Activated T-helper 17 cell treated with anti-CD3 and anti-CD28 coated beads, Interleukin-2, amount 50 U/mL, for 72 hours (primary cell): ENCODE data around the gene SPEM3. TPM values are rescaled to one million over a fixed set of nuclear protein-coding genes. Genes with fewer than 3 reads are reported as not detected.

Experiments
- ATAC-seq: fragments of 150-1000 bp; cut with Tn5 transposase; replicated peaks from 2 replicates; pipeline ENCODE4 v1.10.0; 2021; ENCODE audit warnings: mild to moderate bottlenecking, moderate library complexity
- H3K27ac Mint-ChIP-seq: one replicate; pipeline ENCODE4 v1.8.0; 2022; ENCODE audit warnings: mixed read lengths
- H3K27me3 Mint-ChIP-seq: one replicate; pipeline ENCODE4 v1.8.0; 2022; ENCODE audit warnings: mixed read lengths
- H3K36me3 Mint-ChIP-seq: one replicate; pipeline ENCODE4 v1.8.0; 2022; ENCODE audit warnings: low read depth, mild to moderate bottlenecking, mixed read lengths
- H3K4me1 Mint-ChIP-seq: one replicate; pipeline ENCODE4 v1.8.0; 2022; ENCODE audit warnings: mixed read lengths
- H3K4me3 Mint-ChIP-seq: one replicate; pipeline ENCODE4 v1.8.0; 2022; ENCODE audit warnings: mild to moderate bottlenecking, mixed read lengths
- H3K9me3 Mint-ChIP-seq: one replicate; pipeline ENCODE4 v1.8.0; 2022; ENCODE audit warnings: mixed read lengths
- total RNA-seq, 2 donors: library from RNA; stranded (reverse); gene quantifications; one replicate each; pipeline ENCODE4 v1.2.3, GENCODE V29; 2022

Gene SPEM3
- total RNA-seq, 2 donors from 2014 or later: not detected

- no peak within 1 kb of the TSS for H3K27ac Mint-ChIP-seq
- no peaks in the 10 kb centered on the region for H3K27me3 Mint-ChIP-seq
- no peaks in the 10 kb centered on the region for H3K9me3 Mint-ChIP-seq
- no peaks in the 10 kb centered on the region for H3K36me3 Mint-ChIP-seq
- no peaks in the 10 kb centered on the region for H3K4me1 Mint-ChIP-seq
- ATAC-seq: no peak
- no peak within 1 kb of the TSS for H3K4me3 Mint-ChIP-seq
Measured at GRCh38 chr17:7425316-7425715, 3.3 kb upstream of the SPEM3 start, which contains the start of gene SPEM2. Gene SPEM2, plus strand, starts transcription at chr17:7425616. Its CDS starts 73 bp downstream, at chr17:7425689.

- H3K27me3 Mint-ChIP-seq: no peaks in the 10 kb centered on the region
- no peaks in the 10 kb centered on the region for H3K9me3 Mint-ChIP-seq
- no peak for ATAC-seq
- no peaks in the 10 kb centered on the region for H3K36me3 Mint-ChIP-seq
- no peaks in the 10 kb centered on the region for H3K4me1 Mint-ChIP-seq
- H3K4me3 Mint-ChIP-seq: no peak overlapping the region
- H3K27ac Mint-ChIP-seq: no peak overlapping the region
Measured at GRCh38 chr17:7425756-7426155, 2.9 kb upstream of the SPEM3 start.

- Mint-ChIP-seq H3K4me3 (no peak overlapping the region), H3K27me3 (no peaks in the 10 kb centered on the region), H3K9me3 (no peaks in the 10 kb centered on the region), H3K36me3 (no peaks in the 10 kb centered on the region), H3K4me1 (no peaks in the 10 kb centered on the region), H3K27ac (no peak overlapping the region)
- no peak for ATAC-seq
Measured at GRCh38 chr17:7426203-7426863, 2.3 kb upstream of the SPEM3 start.

DNA sequence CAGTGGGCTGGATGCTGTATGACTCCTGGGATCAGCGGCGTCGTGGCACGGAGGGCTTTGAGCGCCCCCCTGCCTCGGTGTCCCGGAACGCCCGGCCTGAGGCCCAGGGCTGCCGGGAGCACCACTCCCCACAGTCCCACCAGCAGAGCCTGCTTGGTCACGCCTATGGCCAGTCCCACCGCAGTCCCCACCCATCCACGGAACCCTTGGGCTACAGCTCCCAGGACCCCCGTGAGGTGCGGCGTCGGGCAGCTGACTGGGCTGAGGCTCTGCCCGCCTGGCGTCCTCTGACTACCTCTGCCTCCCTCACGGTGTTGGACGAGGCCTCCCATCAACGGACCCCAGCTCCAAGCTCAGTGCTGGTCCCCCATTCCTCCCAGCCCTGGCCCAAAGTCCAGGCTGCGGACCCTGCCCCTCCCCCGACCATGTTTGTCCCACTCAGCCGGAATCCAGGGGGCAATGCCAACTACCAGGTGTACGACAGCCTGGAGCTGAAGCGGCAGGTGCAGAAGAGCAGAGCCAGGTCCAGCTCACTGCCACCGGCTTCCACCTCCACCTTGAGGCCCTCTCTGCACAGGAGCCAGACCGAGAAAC is 1.7 kb upstream of the SPEM3 start:
- H3K4me3 Mint-ChIP-seq: no peak overlapping the region
- ATAC-seq: no peak
- no peaks in the 10 kb centered on the region for H3K36me3 Mint-ChIP-seq
- no peaks in the 10 kb centered on the region for H3K9me3 Mint-ChIP-seq
- H3K27me3 Mint-ChIP-seq: no peaks in the 10 kb centered on the region
- H3K4me1 Mint-ChIP-seq: no peaks in the 10 kb centered on the region
- H3K27ac Mint-ChIP-seq: no peak overlapping the region

DNA sequence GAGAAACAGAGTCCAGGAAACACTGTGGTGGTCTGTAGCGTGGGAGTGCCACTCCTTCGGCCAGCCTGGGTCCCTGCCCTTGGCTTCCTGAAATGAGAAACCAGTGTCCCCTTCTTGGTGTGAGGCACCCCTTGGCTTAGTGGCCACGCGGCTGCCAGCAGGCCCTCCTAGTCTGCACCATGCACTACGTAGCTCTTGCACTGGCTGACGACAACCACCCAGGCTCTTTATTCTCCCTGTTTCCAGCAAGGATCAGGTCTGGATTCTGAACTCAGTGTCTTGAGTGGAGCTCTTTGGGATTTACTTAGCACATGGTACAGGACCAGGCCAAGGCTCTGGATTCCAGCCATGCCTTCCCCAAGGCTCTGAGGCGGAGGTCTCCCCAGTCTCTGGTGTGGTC is 1.1 kb upstream of the SPEM3 start:
- H3K4me3 Mint-ChIP-seq: no peak overlapping the region
- H3K27ac Mint-ChIP-seq: no peak overlapping the region
- no peaks in the 10 kb centered on the region for H3K27me3 Mint-ChIP-seq
- H3K36me3 Mint-ChIP-seq: no peaks in the 10 kb centered on the region
- no peaks in the 10 kb centered on the region for H3K4me1 Mint-ChIP-seq
- ATAC-seq: no peak
- H3K9me3 Mint-ChIP-seq: no peaks in the 10 kb centered on the region

GRCh38 chr17:7429722-7430121 is 1.1 kb downstream of the SPEM3 start:
- no peaks in the 10 kb centered on the region for H3K27me3 Mint-ChIP-seq
- no peak overlapping the region for H3K4me3 Mint-ChIP-seq
- H3K27ac Mint-ChIP-seq: no peak overlapping the region
- ATAC-seq: no peak
- no peaks in the 10 kb centered on the region for H3K4me1 Mint-ChIP-seq
- H3K9me3 Mint-ChIP-seq: no peaks in the 10 kb centered on the region
- H3K36me3 Mint-ChIP-seq: no peaks in the 10 kb centered on the region

DNA sequence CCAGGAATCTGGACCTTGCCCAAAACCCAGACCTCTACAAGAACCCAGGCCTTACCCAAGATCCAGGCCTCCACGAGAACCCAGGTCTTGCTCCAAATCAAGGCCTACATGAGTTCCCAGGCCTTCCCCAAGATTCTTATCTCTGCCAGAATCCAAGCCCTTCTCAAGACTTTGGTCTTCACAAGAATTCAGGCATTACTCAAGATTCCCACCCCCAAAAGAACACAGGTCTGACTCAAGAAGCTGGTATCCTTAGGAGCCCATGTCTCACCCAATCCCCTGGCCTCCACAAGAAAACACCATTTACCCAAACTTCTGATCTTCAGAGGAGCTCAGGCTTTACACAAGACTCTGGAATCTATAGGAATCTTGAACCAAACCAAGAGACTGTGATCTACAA is 2.6 kb downstream of the SPEM3 start:
- ATAC-seq: no peak
- Mint-ChIP-seq H3K4me1 (no peaks in the 10 kb centered on the region), H3K9me3 (no peaks in the 10 kb centered on the region), H3K27me3 (no peaks in the 10 kb centered on the region), H3K4me3 (no peak overlapping the region), H3K36me3 (peaks cover 9% of the 10 kb centered on the region), H3K27ac (peak overlapping the region; percentile 13)

GRCh38 chr17:7432296-7432695 is 3.6 kb downstream of the SPEM3 start:
- peaks cover 18% of the 10 kb centered on the region for H3K36me3 Mint-ChIP-seq
- no peaks in the 10 kb centered on the region for H3K9me3 Mint-ChIP-seq
- H3K4me3 Mint-ChIP-seq: no peak overlapping the region
- no peaks in the 10 kb centered on the region for H3K27me3 Mint-ChIP-seq
- no peak overlapping the region for H3K27ac Mint-ChIP-seq
- no peak for ATAC-seq
- no peaks in the 10 kb centered on the region for H3K4me1 Mint-ChIP-seq

DNA sequence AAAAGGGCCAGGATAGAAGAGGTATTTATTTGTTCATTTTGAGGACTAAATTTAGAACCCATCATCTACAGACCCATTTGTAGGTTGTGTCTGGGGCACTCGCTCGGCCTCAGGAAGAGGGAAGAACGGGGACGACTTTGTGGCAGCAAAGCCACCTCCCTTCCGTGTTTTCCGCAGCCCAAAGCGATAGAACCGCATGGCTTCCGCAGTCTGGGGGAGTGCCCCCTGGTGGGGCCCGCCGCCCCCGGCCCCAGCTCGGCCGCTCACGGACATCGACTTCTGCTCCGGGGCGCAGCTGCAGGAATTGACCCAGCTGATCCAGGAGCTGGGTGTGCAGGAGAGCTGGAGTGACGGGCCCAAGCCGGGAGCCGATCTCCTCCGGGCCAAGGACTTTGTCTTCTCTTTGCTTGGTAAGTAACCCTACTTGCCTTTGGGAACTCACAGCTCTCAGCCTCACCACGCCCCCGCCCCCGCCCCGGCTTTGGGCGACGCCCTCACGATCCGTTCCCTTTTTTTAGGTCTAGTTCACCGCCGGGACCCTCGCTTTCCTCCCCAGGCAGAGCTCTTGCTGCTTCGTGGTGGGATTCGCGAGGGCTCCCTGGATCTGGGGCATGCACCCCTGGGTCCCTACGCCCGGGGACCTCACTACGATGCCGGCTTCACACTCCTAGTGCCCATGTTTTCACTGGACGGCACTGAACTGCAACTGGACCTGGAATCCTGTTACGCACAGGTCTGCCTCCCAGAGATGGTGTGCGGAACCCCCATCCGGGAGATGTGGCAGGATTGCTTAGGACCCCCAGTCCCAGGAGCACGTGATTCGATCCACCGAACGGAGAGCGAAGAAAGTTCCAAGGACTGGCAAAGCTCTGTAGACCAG is 7.3 kb downstream of the SPEM3 start:
- Mint-ChIP-seq H3K27me3 (peaks cover 13% of the 10 kb centered on the region), H3K4me1 (peaks cover 18% of the 10 kb centered on the region), H3K36me3 (peaks cover 47% of the 10 kb centered on the region), H3K27ac (peak overlapping the region; percentile 94), H3K9me3 (no peaks in the 10 kb centered on the region), H3K4me3 (peak overlapping the region; percentile 95)
- peak; percentile 28 for ATAC-seq

GRCh38 chr17:7436556-7437368 is 8.1 kb downstream of the SPEM3 start:
- Mint-ChIP-seq H3K36me3 (peaks cover 47% of the 10 kb centered on the region), H3K9me3 (no peaks in the 10 kb centered on the region), H3K4me1 (peaks cover 18% of the 10 kb centered on the region), H3K27ac (peak overlapping the region; percentile 85), H3K4me3 (peak overlapping the region; percentile 95), H3K27me3 (peaks cover 13% of the 10 kb centered on the region)
- peak; percentile 69 for ATAC-seq

GRCh38 chr17:7437369-7437863 is 8.8 kb downstream of the SPEM3 start:
- H3K27me3 Mint-ChIP-seq: peaks cover 19% of the 10 kb centered on the region
- ATAC-seq: no peak
- H3K36me3 Mint-ChIP-seq: peaks cover 47% of the 10 kb centered on the region
- H3K27ac Mint-ChIP-seq: peak overlapping the region; percentile 78
- peaks cover 18% of the 10 kb centered on the region for H3K4me1 Mint-ChIP-seq
- H3K9me3 Mint-ChIP-seq: no peaks in the 10 kb centered on the region
- peak overlapping the region; percentile 95 for H3K4me3 Mint-ChIP-seq

DNA sequence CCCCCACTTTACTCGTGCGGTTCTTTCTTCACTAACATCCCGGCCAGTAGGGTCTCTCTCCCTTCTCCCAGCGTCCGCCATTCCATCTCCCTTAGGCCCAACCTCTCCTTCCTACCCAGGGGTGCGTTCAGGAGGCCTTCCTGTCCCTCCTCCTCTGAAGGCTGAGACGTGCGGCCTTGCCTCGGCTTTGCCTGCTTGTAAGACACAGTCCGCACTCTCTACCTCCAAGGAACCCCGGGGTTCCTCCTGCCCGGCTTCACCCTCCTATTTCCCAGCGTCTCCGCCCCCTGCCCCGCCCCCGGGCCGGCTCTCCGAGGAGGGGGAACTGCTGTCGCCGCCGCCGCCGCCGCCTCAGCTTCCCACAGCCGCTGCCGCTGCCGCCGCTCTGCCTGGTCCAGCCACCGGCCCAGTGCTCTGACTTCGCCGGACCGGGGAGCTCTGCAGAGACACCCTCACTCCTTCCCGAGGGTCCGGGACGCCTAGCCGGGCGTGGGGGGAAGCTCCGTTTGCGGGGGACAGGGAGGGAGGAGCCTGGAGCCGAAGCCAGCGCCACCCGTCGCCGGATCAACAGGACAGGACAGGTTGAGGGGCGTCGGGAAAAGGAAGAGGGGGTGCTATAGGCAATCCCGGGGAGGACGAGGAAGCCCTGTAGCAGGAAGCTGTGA is 9.4 kb downstream of the SPEM3 start:
- Mint-ChIP-seq H3K27ac (peak overlapping the region; percentile 78), H3K4me1 (peaks cover 18% of the 10 kb centered on the region)
- no peak for ATAC-seq

DNA sequence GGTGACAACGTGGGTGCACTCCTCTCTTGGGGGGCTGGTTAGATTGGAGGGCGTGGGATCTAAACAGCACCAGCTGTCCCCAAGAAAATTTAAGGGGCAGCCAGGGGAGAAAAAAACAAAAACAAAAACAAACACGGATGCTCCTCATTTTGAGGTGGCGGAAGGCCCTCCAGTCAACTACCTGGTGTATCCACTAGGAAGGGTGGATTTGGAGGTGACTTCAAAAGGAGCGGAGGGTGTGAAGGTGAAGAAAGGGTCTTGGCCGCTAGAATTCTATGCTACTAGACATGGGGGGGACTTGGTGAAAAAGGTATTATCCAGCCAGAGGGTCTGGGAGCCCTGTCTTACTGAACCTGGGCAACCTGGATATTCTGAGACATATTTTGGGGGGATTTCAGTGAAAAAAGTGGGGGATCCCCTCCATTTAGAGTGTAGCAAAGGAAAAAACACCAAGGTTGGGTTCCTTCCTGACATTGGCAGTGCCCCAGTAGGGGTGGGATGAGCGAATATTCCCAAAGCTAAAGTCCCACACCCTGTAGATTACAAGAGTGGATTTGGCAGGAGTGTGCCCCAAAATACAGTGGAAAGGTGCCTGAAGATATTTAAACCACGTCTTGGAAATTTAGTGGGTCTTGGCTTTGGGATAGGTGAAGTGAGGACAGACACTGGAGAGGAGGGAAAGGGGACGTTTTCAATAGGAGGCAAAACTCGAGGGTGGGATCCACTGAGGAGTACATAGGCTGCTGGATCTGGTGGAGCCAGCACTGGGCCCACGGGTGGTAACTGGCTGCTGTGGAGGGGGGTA is 10.2 kb downstream of the SPEM3 start:
- Mint-ChIP-seq H3K9me3 (no peaks in the 10 kb centered on the region), H3K27me3 (peaks cover 30% of the 10 kb centered on the region), H3K36me3 (peaks cover 47% of the 10 kb centered on the region), H3K4me1 (peaks cover 18% of the 10 kb centered on the region), H3K4me3 (peak overlapping the region; percentile 95), H3K27ac (peak overlapping the region; percentile 78)
- no peak for ATAC-seq

More for the DNA sequence above, 9.4 kb downstream of the SPEM3 start:
- H3K27me3 Mint-ChIP-seq: peaks cover 22% of the 10 kb centered on the region
- H3K4me3 Mint-ChIP-seq: peak overlapping the region; percentile 95
- H3K36me3 Mint-ChIP-seq: peaks cover 47% of the 10 kb centered on the region
- H3K9me3 Mint-ChIP-seq: no peaks in the 10 kb centered on the region
